H1 (cell line): ENCODE data around the gene ZNF184. TPM values are rescaled to one million over a fixed set of nuclear protein-coding genes. Genes with fewer than 3 reads are reported as not detected.

Experiments used
- CTCF ChIA-PET: fragments of 300-600 bp; sonication (Branson Sonifier 250); formaldehyde crosslinking; loops from one replicate; lab custom pipeline; 2021; ENCODE audit not compliant: partially characterized antibody; lab: Charles Lee
- POLR2A ChIA-PET: fragments of 300-600 bp; sonication (Branson Sonifier 250); formaldehyde crosslinking; loops from one replicate; lab custom pipeline; 2021; ENCODE audit warnings: inconsistent platforms; ENCODE audit not compliant: partially characterized antibody; lab: Charles Lee
- DNase-seq, 2 experiments: peaks; one replicate each; pipeline versions ENCODE4 v3.0.0 to v3.0.0-alpha.2; 2010 to 2022; ENCODE audit warnings: low spot score in 2 of 2, low read depth in 1 of 2, mixed read lengths in 1 of 2
- FAIRE-seq: peaks from 2 replicates; lab custom pipeline; 2011; peaks lifted over from hg19 to GRCh38; lab: Jason Lieb, UNC
- H2AFZ ChIP-seq: 2 replicates; pipeline ENCODE4 v1.8.1; 2012; ENCODE audit warnings: low read length, inconsistent platforms
- H2AK5ac ChIP-seq: 2 replicates; pipeline ENCODE4 v1.6.1; 2013; ENCODE audit warnings: low read depth, low read length
- H2BK120ac ChIP-seq: replicated peaks from 2 replicates; pipeline ENCODE3; 2013; ENCODE audit warnings: low read depth, low read length, inconsistent platforms
- H2BK12ac ChIP-seq: 2 replicates; pipeline ENCODE4 v1.6.1; 2013; ENCODE audit warnings: low read depth, low read length
- H2BK15ac ChIP-seq: 2 replicates; pipeline ENCODE4 v1.6.1; 2013; ENCODE audit warnings: low read length
- H2BK20ac ChIP-seq: 2 replicates; pipeline ENCODE4 v1.6.1; 2013; ENCODE audit warnings: low read length
- H2BK5ac ChIP-seq: 2 replicates; pipeline ENCODE4 v1.6.1; 2013; ENCODE audit warnings: low read depth, low read length
- H3K14ac ChIP-seq: 2 replicates; pipeline ENCODE4 v1.6.1; 2013; ENCODE audit warnings: inconsistent platforms; ENCODE audit not compliant: insufficient read length
- H3K18ac ChIP-seq: 2 replicates; pipeline ENCODE4 v1.6.1; 2013; ENCODE audit warnings: low read length; ENCODE audit errors: extremely low read depth
- H3K23ac ChIP-seq: 2 replicates; pipeline ENCODE4 v1.6.1; 2013; ENCODE audit warnings: inconsistent platforms; ENCODE audit not compliant: insufficient read length
- H3K23me2 ChIP-seq: 2 replicates; pipeline ENCODE4 v1.6.1; 2013; ENCODE audit warnings: low read depth, low read length
- H3K27ac ChIP-seq: 2 replicates; pipeline ENCODE4 v1.6.1; 2011; ENCODE audit warnings: low read depth, low read length, inconsistent platforms
- H3K27me3 ChIP-seq, 4 experiments: replicated peaks in 1 of 4; 1 replicate in 1 of 4; 2 replicates in 3 of 4; pipeline versions ENCODE4 v1.6.1 to v1.8.1; 2011 to 2013; ENCODE audit warnings: low read length in 3 of 4, mild to moderate bottlenecking in 3 of 4, inconsistent platforms in 2 of 4, mixed read lengths in 2 of 4, moderate library complexity in 1 of 4; ENCODE audit not compliant: control insufficient read depth in 3 of 4, insufficient read depth in 3 of 4; ENCODE audit errors: extremely low read depth in 1 of 4
- H3K36me3 ChIP-seq, 4 experiments: 2 replicates each; pipeline versions ENCODE4 v1.6.1 to v1.8.1; 2011 to 2013; ENCODE audit warnings: mild to moderate bottlenecking in 4 of 4, low read length in 3 of 4, moderate library complexity in 2 of 4, control low read depth in 1 of 4, inconsistent platforms in 1 of 4; ENCODE audit not compliant: insufficient read depth in 4 of 4, control insufficient read depth in 2 of 4
- H3K4ac ChIP-seq: replicated peaks from 2 replicates; pipeline ENCODE3; 2013; ENCODE audit warnings: low read length, low read depth, mixed read lengths, inconsistent platforms; ENCODE audit not compliant: insufficient read length
- H3K4me1 ChIP-seq, 4 experiments: replicated peaks in 1 of 4; 1 replicate in 1 of 4; 2 replicates in 3 of 4; pipeline versions ENCODE4 v1.6.1 to v1.8.1; 2011 to 2013; ENCODE audit warnings: low read length in 3 of 4, inconsistent platforms in 2 of 4, mixed read lengths in 1 of 4; ENCODE audit not compliant: insufficient read depth in 4 of 4, control insufficient read depth in 3 of 4
- H3K4me2 ChIP-seq, 2 experiments: 2 replicates each; pipeline versions ENCODE4 v1.6.1 to v1.8.1; 2011 to 2013; ENCODE audit warnings: low read depth in 2 of 2, low read length in 2 of 2, control low read depth in 1 of 2, inconsistent platforms in 1 of 2, mild to moderate bottlenecking in 1 of 2; ENCODE audit not compliant: insufficient read depth in 1 of 2
- H3K4me3 ChIP-seq, 4 experiments: fragments of 200-600, 300-600 bp in 1 of 4; sonication (generic), shearing (Covaris generic), sonication (Bioruptor Twin) in 1 of 4; 2 replicates each; pipeline versions ENCODE4 v1.5.1 to v1.8.1; 2011 to 2016; ENCODE audit warnings: low read length in 4 of 4, low read depth in 3 of 4, control low read depth in 2 of 4, inconsistent platforms in 2 of 4, mild to moderate bottlenecking in 2 of 4, mixed read lengths in 1 of 4, moderate library complexity in 1 of 4; ENCODE audit not compliant: insufficient read depth in 2 of 4; ENCODE audit errors: extremely low read depth in 1 of 4
- H3K56ac ChIP-seq: replicated peaks from 2 replicates; pipeline ENCODE3; 2013; ENCODE audit warnings: low read depth, mild to moderate bottlenecking, mixed read lengths, low read length, inconsistent platforms; ENCODE audit not compliant: insufficient read length
- H3K79me1 ChIP-seq: 2 replicates; pipeline ENCODE4 v1.6.1; 2013; ENCODE audit warnings: low read depth, low read length, control low read depth
- H3K79me2 ChIP-seq, 2 experiments: 2 replicates each; pipeline versions ENCODE4 v1.6.1 to v1.8.1; 2012 to 2013; ENCODE audit warnings: low read length in 2 of 2, mild to moderate bottlenecking in 2 of 2, inconsistent platforms in 1 of 2; ENCODE audit not compliant: insufficient read depth in 2 of 2, control insufficient read depth in 1 of 2
- H3K9ac ChIP-seq, 4 experiments: replicated peaks in 1 of 4; 1 replicate in 1 of 4; 2 replicates in 3 of 4; pipeline versions ENCODE4 v1.6.1 to v1.8.1; 2011 to 2013; ENCODE audit warnings: low read depth in 3 of 4, low read length in 3 of 4, control low read depth in 2 of 4, mild to moderate bottlenecking in 2 of 4, moderate library complexity in 2 of 4, inconsistent platforms in 1 of 4; ENCODE audit errors: extremely low read depth in 1 of 4
- H3K9me3 ChIP-seq, 2 experiments: 2 replicates each; pipeline versions ENCODE4 v1.6.1 to v1.8.1; 2012 to 2013; ENCODE audit warnings: mild to moderate bottlenecking in 2 of 2, moderate library complexity in 2 of 2, control low read depth in 1 of 2, inconsistent platforms in 1 of 2, low read depth in 1 of 2, low read length in 1 of 2, mixed read lengths in 1 of 2; ENCODE audit not compliant: insufficient read depth in 2 of 2
- H4K20me1 ChIP-seq, 2 experiments: replicated peaks in 1 of 2; 2 replicates each; pipeline versions ENCODE3 to v1.8.1; 2011 to 2013; ENCODE audit warnings: inconsistent platforms in 2 of 2, low read length in 2 of 2, mild to moderate bottlenecking in 1 of 2; ENCODE audit not compliant: insufficient read depth in 2 of 2, control insufficient read depth in 1 of 2
- H4K5ac ChIP-seq: 2 replicates; pipeline ENCODE4 v1.6.1; 2013; ENCODE audit warnings: low read length, low read depth, mixed read lengths, inconsistent platforms; ENCODE audit not compliant: insufficient read length
- H4K8ac ChIP-seq: 2 replicates; pipeline ENCODE4 v1.8.0; 2013; ENCODE audit warnings: mild to moderate bottlenecking, moderate library complexity, low read length, inconsistent platforms; ENCODE audit not compliant: insufficient read depth; ENCODE audit errors: extremely low read depth
- H4K91ac ChIP-seq: replicated peaks from 2 replicates; pipeline ENCODE3; 2013; ENCODE audit warnings: low read length, mixed read lengths, inconsistent platforms; ENCODE audit not compliant: insufficient read length
- CEBPB ChIP-seq: IDR thresholded peaks from 2 replicates; pipeline ENCODE4 v1.6.1; 2012; ENCODE audit warnings: low read depth, low read length
- CHD1 ChIP-seq: IDR thresholded peaks from 2 replicates; pipeline ENCODE4 v1.6.1; 2012; ENCODE audit warnings: low read depth, low read length, improper control_type of control experiment
- JUND ChIP-seq: IDR thresholded peaks from 2 replicates; pipeline ENCODE4 v1.6.1; 2011; ENCODE audit warnings: mild to moderate bottlenecking, improper control_type of control experiment, low read length
- PHF8 ChIP-seq: fragments of 200-600 bp; sonication (generic); conservative IDR thresholded peaks from 2 replicates; pipeline ENCODE4 v1.7.1; 2012; ENCODE audit warnings: low read depth, mild to moderate bottlenecking, inconsistent platforms, low read length, moderate library complexity
- POLR2A ChIP-seq, 2 experiments: IDR thresholded peaks; 1 replicate in 1 of 2; 2 replicates in 1 of 2; pipeline ENCODE4 v1.6.1; 2011; ENCODE audit warnings: low read depth in 2 of 2, low read length in 2 of 2, mild to moderate bottlenecking in 2 of 2; ENCODE audit errors: control extremely low read depth in 1 of 2
- SIRT6 ChIP-seq: IDR thresholded peaks from one replicate; pipeline ENCODE4 v1.7.1; 2012; ENCODE audit warnings: low read length, inconsistent platforms
- SP4 ChIP-seq: IDR thresholded peaks from 2 replicates; pipeline ENCODE4 v1.6.1; 2012; ENCODE audit warnings: low read length, inconsistent platforms
- TAF1 ChIP-seq: IDR thresholded peaks from 2 replicates; pipeline ENCODE4 v1.6.1; 2011; ENCODE audit warnings: mild to moderate bottlenecking, low read depth, low read length
- TBP ChIP-seq: IDR thresholded peaks from 2 replicates; pipeline ENCODE4 v1.6.1; 2011; ENCODE audit warnings: low read depth, low read length, improper control_type of control experiment
- WGBS, 2 experiments: shearing (Covaris generic) in 1 of 2; methylation state at CpG; one replicate each; pipeline versions ENCODE4 v1.1.6 to v1.1.7; 2013 to 2015; ENCODE audit warnings: low lambda C conversion rate in 2 of 2, mixed read lengths in 2 of 2, inconsistent platforms in 1 of 2, low coverage in 1 of 2, missing lambda C conversion rate in 1 of 2; ENCODE audit not compliant: insufficient replicate concordance in 2 of 2, insufficient coverage in 1 of 2, insufficient read length in 1 of 2; ENCODE audit errors: extremely low coverage in 1 of 2, missing lambda C conversion rate in 1 of 2; 5-methylcytosine and 5-hydroxymethylcytosine counted together
- polyA plus RNA-seq, 7 experiments: library from polyadenylated mRNA; depleted of rRNA in 3 of 7; stranded (reverse) in 5 of 7; unstranded in 2 of 7; fragments of >200 nt in 5 of 7; fragments of 200-250 nt in 2 of 7; gene quantifications; 1 replicate in 5 of 7; 2 replicates in 1 of 7; 4 replicates in 1 of 7; pipeline versions ENCODE4 v1.2.1 to v1.2.3, GENCODE V29; 2011 to 2013; ENCODE audit warnings: missing spikeins in 2 of 7, mixed read lengths in 2 of 7
- total RNA-seq: library from RNA; stranded (reverse); fragmentation: NEBNext Ultra II Directional; extraction: Animal tissue kit (Norgen Biotek cat#: 25700); gene quantifications from 2 replicates; pipeline ENCODE4 v1.2.1, GENCODE V29; 2021
- TF ChIP-seq, protein P1 (sequence below): IDR thresholded peaks from 2 replicates; pipeline ENCODE4 v1.6.1; 2012; ENCODE audit warnings: low read length, inconsistent platforms
- TF ChIP-seq, protein P2 (sequence below): IDR thresholded peaks from 2 replicates; pipeline ENCODE4 v1.6.1; 2012; ENCODE audit warnings: inconsistent platforms
- TF ChIP-seq, protein P3 (sequence below), 3 experiments: IDR thresholded peaks; 1 replicate in 2 of 3; 2 replicates in 1 of 3; pipeline versions ENCODE4 v1.5.1 to v1.6.1; 2011; ENCODE audit warnings: low read length in 3 of 3, mild to moderate bottlenecking in 3 of 3, inconsistent platforms in 2 of 3, low read depth in 1 of 3, moderate library complexity in 1 of 3; ENCODE audit not compliant: insufficient read depth in 1 of 3; ENCODE audit errors: control extremely low read depth in 1 of 3

The ZNF184 gene
- total and polyA plus RNA-seq, 2 of the 8 experiments (the other 6 are each of a cell fraction or from before 2014, with no cell fraction given), result 1.9 to 12.3 TPM

DNA sequence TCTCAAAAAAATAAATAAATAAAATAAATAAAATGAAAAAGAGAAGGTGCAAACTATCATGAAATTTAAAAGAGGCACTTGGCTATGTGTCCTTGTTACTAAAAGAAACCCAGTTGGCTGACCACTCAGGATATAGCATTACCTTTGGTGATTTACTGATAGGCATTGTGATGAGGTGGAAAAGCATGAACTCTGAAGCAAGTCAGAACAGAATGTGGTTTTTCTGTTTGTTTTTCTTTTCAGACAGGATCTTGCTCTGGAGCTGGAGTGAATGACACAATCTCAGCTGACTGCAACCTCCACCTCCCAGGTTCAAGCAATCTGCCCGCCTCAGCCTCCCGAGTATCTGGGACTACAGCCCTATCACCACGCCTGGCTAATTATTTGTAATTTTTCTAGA lies 31.9 kb downstream of the ZNF184 start:
- Histone ChIP-seq H3K27me3 (no peaks in the 10 kb centered on the region), H3K14ac (no peak overlapping the region), H2BK5ac (no peak overlapping the region), H3K56ac (no peak overlapping the region), H3K27ac (no peak overlapping the region), H2BK15ac (no peak overlapping the region), H2AFZ (no peak overlapping the region), H3K4ac (no peak overlapping the region), H4K5ac (no peak overlapping the region), H4K20me1 (no peaks in the 10 kb centered on the region), H3K4me2 (no peak overlapping the region), H3K9me3 (peaks cover 0 to 9% of the 10 kb centered on the region in 2 experiments; a peak in 3 of 4 replicates), H4K91ac (no peak overlapping the region), H3K4me3 (no peak overlapping the region), H3K4me1 (no peaks in the 10 kb centered on the region), H3K23me2 (no peaks in the 10 kb centered on the region), H3K36me3 (no peaks in the 10 kb centered on the region), H2BK120ac (no peak overlapping the region), H3K79me2 (no peaks in the 10 kb centered on the region), H3K23ac (no peak overlapping the region), H3K18ac (no peak overlapping the region), H2AK5ac (no peak overlapping the region), H2BK12ac (no peak overlapping the region), H3K79me1 (no peaks in the 10 kb centered on the region), H2BK20ac (no peak overlapping the region), H4K8ac (no peak overlapping the region), H3K9ac (no peak overlapping the region)
- DNase-seq (no peak), FAIRE-seq (no peak)
- CTCF ChIA-PET, result no interaction called here
- TF ChIP-seq CEBPB (no peak), SP4 (no peak), TAF1 (no peak), JUND (no peak), POLR2A (IDR thresholded peaks at IDR 0.05; ENCODE audit: control extremely low read depth in 1 of 2, low read depth in 2 of 2, low read length in 2 of 2) (no peak), TBP (no peak), PHF8 (no peak), SIRT6 (no peak), CHD1 (no peak)
- TF ChIP-seq, protein P1, sequence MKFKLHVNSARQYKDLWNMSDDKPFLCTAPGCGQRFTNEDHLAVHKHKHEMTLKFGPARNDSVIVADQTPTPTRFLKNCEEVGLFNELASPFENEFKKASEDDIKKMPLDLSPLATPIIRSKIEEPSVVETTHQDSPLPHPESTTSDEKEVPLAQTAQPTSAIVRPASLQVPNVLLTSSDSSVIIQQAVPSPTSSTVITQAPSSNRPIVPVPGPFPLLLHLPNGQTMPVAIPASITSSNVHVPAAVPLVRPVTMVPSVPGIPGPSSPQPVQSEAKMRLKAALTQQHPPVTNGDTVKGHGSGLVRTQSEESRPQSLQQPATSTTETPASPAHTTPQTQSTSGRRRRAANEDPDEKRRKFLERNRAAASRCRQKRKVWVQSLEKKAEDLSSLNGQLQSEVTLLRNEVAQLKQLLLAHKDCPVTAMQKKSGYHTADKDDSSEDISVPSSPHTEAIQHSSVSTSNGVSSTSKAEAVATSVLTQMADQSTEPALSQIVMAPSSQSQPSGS, result no peak
- TF ChIP-seq, protein P2, sequence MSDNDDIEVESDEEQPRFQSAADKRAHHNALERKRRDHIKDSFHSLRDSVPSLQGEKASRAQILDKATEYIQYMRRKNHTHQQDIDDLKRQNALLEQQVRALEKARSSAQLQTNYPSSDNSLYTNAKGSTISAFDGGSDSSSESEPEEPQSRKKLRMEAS, result no peak
- TF ChIP-seq, protein P3, sequence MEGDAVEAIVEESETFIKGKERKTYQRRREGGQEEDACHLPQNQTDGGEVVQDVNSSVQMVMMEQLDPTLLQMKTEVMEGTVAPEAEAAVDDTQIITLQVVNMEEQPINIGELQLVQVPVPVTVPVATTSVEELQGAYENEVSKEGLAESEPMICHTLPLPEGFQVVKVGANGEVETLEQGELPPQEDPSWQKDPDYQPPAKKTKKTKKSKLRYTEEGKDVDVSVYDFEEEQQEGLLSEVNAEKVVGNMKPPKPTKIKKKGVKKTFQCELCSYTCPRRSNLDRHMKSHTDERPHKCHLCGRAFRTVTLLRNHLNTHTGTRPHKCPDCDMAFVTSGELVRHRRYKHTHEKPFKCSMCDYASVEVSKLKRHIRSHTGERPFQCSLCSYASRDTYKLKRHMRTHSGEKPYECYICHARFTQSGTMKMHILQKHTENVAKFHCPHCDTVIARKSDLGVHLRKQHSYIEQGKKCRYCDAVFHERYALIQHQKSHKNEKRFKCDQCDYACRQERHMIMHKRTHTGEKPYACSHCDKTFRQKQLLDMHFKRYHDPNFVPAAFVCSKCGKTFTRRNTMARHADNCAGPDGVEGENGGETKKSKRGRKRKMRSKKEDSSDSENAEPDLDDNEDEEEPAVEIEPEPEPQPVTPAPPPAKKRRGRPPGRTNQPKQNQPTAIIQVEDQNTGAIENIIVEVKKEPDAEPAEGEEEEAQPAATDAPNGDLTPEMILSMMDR (IDR thresholded peaks at IDR 0.05; ENCODE audit: control extremely low read depth in 1 of 3, insufficient read depth in 1 of 3, low read depth in 1 of 3, low read length in 3 of 3), result no peak
- POLR2A ChIA-PET, result no interaction called here
- WGBS, 2 experiments, result 87% methylated on average over 3 of the region's 3 CpGs; no CpG with 5 or more reads in 1 of the 2 experiments
